HG03175 (cell line): ENCODE measurements around the gene PTPRN.
"Not testable (repeated sequence)": the region's sequence is repeated elsewhere in the genome, so short reads cannot be mapped to it uniquely, and the experiment has no call there.

ENCODE experiments used
- ATAC-seq: cut with Tn5 transposase; IDR thresholded peaks from one replicate; pipeline ENCODE4 v1.9.1; 2021; ENCODE audit warnings: mild to moderate bottlenecking, moderate library complexity; ENCODE audit not compliant: unreplicated experiment

Gene PTPRN

DNA sequence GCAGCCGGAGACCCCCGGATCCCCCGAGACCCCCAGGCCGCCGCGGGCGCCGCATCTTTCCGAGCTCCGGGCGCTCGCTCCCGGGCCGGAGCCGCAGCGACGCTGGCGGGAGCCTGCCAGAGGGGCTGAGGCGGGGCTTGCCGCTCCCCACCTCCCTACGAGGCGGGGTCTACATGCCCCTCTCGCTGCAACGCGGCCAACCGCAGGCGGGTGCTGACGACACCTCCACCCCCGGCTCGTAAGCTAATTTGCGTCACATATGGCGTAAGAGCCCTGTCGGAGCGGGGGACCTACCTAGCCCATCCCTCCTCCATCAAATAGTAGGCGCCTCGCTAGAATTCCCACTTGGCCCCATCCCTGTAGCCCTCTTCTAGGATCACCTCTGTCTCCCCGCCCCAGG, at the start of gene PTPRN:
Gene PTPRN, minus strand, starts transcription at position 124 of the 400 bp plus-strand sequence. Its CDS starts 69 bp downstream, at position 55.
- no peak for ATAC-seq

DNA sequence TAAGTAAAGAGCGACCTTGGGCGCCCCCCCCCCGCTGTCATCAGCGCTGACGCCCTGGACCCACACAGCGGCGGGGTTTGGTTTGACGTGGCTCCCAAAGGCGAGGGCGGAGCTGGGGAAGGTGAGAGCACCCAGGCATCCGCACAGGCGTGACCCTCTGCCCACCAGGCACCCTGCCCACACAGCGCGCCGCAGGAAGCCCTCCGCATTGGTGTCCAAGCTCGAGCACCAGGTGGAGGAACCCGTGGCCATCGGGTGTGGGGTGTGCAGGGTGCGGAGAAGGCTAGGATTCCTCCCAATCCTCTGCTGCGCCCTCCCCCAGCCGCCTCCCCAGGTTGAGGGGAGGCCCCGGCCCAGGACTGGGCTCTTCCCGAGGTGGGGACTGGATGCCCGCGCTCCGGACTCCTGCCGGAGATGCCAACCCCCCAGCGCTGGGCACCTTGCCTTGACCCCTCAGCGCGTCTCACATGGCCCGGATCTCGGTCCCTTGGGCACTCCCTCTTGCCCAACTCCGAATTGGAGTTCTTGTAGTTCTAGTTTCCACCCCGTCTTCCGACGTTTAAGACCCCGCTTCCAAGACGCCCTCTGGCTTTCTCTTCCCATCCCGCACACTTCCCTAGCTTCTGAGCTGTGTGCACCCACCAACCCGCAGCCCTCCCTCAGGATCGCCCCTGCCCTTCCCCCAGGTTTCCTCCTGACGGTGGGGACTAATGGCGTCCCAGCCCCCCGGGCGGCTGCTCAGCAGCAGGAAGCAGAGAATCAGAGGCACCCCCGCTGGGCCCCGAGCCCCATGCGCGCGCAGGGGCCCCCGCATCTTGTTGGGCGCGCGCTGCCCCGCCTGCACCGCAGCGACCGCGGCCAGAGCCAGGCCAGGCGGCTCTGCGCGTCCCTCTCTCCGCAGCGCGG, 49.2 kb upstream of the PTPRN start:
- no peak for ATAC-seq

DNA sequence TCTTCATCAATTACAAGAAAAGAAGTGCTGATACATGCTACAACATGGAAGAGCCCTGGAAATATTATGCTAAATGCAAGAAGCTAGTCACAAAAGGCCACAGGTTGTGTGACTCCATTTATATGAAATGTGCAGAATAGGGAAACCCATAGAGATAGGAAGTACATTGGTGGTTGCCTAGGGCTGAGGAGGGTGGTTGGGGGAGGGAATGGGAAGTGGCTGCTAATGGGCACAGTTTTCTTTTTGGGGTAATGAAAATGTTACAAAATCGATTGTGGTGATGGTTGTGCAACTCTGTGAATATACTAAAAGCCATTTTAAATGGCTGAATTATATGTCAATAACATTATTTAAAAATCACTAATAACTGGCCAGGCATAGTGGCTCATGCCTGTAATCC, 47.6 kb upstream of the PTPRN start:
- ATAC-seq = no peak

DNA sequence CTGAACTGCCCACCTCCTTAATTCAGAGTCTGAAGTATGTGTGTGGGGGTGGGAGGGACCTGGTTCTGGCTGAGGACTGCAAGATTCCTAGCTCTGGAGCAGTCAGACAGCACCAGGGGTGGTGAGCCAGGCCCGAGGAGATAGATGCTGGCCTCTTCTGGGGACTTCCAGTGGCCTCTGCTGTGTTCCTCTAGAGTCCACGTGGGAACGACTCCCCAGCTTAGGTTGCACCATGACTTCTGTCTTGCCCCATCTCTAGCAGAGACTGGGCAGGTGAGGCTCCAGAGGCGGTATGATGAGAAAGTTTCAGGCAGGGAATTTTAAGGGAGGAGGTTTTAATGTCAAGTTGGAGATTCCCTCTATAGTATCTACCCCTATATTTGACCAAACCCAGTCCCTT, 45.4 kb upstream of the PTPRN start:
- no peak for ATAC-seq

DNA sequence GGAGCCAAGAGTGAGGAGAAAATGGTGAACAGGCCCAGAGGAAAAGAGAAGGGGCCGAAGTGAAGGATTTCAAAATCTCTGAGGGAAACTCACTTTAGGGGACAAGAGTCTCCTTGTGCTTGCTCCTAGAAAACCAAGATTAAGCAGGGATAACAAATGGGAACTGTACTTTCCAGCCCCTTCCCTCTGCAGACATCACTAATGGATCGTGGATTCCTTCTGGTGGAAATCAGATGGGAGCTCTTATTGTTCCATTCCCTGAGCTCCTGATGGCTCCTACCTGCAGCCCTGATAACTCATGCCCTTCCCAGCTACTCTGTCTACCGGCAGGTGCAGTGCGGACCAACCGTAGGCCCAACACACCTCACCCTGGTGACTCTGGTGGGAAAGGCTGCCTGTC, 43.9 kb upstream of the PTPRN start:
- no peak for ATAC-seq

DNA sequence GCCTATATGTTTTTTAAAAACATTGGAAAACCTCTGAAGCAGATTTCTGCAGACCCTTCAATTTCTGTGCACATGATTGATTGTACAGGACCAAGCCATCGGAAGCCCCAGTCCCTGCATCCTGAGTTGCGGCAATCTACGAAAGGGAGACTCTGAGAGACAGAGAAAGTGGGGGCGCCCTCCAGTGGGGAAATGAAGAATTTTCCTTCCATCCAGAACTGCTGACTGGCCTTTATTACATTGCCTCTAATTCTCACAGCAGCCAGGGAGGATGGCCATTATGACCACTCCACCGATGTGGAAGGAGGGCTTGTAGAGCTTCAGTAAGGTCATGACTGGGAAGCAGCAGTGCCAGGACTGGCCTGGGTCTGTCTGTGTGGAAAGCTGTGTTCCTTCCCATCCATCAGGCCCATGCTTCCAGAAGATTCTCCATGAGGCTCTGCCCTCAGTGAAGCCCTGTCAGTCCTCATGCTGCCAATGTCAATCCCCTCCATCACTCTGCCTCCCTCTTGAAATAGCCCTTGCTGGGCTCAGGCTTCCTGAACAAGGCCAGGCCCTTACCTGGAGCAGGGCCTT, 43.3 kb upstream of the PTPRN start:
- ATAC-seq = peak; percentile 70

DNA sequence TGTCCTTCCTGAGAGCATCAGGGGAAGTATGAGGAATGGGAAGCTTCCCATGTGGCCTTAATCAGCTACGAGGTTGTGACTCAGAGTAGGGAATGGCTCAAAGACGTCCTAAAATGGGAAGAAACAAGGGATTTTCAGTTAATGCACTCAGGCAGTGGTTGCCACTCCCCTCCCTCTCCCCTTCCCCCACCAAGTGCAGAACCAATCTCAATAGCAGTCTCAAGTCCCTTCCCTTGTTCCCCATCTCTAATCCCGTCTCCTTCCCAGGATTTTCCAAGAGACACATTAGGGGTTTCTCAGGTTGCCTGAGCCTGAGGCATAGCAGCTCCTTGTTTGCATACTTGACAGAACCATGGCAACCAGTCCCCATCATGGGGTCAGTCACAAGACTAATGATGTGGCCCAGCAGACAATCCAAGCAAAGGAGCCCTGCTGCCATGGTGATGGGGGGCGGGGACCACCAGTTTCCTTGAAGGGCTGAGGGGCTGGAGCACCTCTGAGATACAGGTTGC, 41.6 kb upstream of the PTPRN start:
- ATAC-seq = no peak

DNA sequence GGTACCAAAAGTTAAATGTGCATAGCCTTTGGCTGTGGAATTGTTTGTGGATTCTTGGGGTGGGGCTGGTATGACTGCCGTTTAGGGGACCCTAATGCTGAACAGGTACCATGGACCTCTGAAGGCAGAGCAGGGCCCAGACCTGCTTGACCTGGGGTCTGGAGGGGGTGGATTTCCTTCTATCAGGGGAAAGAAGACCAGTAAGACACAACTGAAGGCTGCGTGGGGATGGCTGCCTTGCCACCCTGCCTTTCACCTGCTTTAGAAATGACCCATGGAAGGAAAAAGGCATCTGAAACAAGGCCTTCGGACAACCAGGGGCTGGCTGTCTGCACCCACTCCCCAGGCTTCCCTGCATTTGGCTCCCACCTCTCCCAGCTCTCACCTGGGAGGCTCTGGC, 41.0 kb upstream of the PTPRN start:
- no peak for ATAC-seq

DNA sequence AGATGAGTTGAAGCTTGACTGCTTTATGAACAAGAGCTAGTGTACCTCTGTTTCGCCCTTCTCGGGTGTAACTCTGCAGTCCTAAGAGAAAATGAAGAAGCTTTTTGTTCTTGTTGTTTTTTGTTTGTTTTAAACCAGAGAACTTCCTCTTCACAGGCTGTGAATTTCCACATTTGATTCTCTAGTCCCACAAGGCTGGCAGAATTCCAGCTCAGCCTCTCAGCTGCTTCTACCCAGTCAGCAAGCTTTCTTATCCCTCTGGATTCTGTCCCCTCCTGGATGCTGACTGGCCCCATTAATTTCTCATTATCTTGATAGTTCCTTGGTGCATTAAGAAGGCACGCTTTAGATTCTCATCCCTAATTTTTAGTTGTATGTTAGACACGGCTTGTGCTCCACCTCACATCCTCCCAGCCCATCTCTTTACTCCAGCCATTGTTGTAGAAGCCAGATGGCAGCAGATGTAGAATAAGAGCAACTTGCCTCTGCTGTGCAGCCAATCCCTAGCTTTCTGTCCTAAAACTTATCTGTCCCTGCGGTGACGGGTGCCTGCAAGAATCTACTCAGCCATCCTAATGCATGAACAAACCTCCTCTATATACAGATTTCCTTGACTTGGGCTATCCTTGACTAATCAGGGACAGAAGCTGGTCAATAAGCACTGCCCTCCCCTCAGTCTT, 35.7 kb upstream of the PTPRN start:
- no peak for ATAC-seq

DNA sequence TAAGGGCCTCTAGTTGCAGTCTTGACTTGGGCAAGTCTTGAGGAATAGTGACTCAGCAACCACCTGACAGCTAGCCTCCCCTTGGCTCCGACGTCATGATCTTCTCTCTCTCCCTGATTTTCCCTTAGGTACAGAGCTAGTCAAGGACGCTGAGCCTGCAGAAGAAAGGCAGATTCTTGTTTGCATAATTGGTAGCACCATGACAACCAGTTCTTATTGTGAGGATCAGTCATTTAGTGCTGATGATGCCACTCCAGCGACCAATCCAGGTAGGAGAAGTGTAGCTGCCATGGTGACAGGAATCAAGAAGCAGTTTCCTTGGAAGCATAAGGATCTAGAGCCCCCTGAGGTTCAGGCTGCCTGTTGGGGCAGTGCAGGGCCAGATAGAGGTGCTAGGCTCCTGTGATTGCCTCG, 26.2 kb upstream of the PTPRN start:
- ATAC-seq = no peak

DNA sequence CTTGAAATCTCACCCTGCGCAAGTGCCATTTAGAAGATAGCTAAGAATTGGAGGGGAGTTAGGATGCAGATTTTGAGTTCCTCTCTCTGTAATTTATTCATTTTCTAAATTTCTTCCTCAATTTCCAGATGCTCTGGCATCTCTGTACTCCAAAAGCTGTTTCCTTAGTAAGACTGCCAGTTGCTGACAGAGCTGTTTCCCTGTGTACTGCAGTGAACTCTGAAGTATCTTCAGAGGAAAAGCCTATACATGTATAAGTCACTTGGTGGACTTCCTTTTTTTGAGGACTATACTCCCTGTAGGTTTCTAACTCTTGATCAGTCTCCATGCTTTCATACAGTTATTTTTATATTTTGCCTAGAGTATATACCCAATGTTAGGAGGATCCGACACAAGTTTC, 24.9 kb upstream of the PTPRN start:
- ATAC-seq = no peak

DNA sequence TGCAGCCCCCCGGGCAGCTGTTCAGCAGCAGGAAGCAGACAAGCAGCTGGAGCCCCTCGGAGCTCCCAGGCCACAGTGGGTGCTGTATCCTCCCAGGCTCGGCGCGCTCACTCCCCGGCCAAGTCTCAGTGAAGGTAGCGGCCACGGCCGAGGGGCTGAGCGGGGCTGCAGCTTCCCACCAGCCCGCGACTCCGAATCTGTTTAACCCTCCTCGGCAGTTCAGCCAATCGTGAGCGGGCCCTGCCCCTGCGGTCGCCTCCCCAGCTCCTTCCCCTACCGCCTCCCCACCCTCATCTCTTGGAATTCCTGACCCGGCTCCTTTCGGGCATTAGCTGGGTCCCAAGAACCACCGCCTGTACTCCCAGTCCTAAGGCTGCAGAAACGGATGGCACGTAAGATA, 23.3 kb upstream of the PTPRN start, which contains the start of gene RESP18:
Gene RESP18, minus strand, starts transcription at position 203 of the 400 bp plus-strand sequence.
- no peak for ATAC-seq

DNA sequence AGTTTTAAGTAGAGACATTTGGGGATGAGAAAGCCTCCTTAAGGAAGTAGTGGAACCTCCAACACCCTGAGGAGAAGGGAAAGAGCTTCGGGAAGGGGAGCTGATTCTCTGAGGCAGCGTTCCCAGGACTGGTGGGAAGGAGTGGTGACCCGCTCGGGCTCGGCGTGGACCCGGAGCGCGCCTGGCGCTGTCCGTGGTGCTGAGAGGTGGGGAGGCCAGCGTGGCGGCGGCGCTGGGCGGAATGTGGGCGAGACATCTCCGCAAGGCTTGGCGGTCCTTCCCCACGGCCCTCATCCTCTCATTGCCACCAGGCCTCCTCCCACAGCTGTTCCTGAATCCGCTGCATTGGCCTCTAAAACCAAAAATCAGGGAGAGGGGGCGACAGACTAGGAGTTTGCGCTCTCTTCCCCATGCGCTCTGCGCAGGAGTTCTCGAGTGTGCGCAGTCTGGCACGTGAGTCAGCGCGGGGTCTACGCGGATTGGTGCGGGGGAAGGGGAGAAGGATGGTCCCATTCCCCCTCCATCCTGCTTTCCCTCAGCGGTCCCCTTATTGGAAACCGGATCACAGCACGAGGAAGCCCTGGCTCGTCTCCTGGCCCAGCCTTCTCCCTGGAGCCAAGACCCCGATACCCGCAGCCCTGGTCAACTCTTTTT, 22.5 kb upstream of the PTPRN start:
- ATAC-seq = no peak

DNA sequence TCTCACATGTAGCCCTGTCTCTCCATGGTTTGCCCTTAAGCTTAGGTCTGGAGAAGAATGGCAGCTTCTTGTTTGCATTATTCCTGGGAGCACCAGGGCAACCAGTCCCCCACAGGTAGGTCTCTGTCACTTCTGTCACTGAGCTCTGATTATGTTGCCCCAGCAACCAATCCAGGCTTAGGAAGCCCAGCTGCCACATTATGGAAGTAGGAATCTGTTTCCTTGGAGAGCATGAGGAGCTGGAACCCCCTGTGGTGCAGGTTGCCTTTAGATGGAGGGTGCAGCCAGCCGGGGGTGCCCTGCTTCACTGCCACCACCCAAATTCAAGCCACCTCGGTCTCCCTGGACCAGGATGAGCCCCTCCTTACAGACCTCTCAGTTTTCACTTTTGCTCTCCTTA, 18.5 kb upstream of the PTPRN start:
- no peak for ATAC-seq

DNA sequence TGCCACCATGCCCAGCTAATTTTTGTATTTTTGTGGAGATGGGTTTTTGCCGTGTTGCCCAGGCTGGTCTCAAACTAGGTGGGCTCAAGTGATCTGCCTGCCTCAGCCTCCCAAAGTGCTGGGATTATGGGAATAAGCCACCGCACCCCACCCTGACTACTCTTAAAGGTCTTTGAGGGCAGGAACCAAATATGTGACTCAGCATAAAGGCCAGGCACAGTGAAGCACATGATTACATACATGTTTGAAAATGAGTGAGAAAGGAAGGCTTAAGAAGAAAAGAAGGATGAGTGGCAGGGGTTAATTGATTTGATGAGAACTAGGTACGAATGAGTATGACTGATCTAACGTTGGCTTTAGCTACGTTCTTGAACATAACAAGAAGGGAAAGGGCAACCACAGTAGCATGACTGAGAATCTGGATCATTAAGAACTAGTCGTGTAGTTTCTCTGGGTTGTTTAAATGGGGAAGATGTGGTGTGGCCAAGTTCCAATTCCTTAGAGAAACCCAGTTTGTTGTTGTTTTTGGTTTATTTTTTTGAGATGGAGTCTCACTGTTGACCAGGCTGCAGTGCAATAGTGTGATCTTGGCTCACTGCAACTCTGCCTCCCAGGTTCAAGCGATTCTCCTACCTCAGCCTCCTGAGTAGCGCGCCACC, 16.6 kb upstream of the PTPRN start:
- ATAC-seq = no peak

DNA sequence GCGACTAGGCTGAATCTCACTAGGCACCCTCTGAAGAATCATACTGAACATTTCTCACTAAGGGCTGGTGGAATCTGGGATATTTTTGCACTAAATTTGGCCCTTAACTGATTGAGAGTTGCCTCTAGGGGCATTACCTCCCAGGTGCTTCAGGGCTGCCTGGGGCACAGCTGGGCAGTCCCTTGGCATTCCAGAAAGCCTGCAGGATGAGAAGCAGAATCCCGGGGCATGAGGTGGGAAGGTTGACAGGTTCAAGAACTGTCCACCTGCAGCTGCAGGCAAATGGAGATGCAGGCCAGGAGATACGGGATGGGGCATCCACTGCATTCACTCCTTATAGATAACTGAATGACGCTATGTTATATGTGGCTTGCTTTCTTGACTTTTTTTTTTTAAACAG, 15.9 kb upstream of the PTPRN start:
- no peak for ATAC-seq

DNA sequence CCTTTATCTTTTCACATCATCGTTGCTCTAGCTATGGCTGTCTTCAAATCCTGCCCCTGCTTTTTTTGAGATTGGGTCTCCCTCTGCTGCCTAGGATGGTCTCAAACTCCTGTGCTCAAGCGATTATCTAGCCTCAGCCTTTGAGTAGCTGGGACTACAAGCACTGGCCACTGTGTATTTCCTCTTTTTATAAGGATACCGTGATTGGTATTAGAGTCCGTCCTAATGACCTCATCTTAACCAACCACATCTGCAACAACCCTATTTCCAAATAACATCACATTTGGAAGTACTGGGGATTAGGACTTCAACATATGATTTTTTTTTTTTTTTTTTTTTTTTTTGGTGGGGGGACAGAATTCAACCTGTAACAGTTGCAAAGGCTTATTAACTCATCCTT, 14.2 kb upstream of the PTPRN start:
- ATAC-seq = no peak

DNA sequence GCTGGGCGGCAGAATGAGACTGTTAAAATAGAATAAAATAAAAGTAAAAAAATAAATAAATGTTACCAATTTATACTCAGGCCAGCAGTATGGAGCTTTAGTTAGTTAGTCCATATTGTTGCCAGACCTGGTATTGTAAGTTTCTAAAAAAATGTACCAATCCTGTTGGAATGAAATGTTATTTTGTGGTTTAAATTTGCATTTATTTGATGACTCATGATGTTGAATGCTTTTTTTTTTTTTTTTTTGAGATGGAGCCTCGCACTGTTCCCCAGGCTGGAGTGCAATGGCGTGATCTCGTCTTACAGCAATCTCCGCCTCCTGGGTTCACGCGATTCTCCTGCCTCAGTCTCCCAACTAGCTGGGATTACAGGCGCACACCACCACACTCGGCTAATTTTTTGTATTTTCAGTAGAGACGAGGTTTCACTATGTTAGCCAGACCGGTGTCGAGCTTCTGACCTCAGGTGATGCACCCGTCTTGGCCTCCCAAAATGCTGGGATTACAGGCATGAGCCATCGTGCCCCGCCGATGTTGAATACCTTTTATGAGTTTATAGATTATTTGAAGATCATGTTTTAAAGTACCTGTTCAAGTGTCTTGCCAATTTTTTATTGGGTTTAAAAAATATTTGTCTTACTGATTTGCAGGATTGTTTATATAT, 5.7 kb upstream of the PTPRN start:
- ATAC-seq = no peak

DNA sequence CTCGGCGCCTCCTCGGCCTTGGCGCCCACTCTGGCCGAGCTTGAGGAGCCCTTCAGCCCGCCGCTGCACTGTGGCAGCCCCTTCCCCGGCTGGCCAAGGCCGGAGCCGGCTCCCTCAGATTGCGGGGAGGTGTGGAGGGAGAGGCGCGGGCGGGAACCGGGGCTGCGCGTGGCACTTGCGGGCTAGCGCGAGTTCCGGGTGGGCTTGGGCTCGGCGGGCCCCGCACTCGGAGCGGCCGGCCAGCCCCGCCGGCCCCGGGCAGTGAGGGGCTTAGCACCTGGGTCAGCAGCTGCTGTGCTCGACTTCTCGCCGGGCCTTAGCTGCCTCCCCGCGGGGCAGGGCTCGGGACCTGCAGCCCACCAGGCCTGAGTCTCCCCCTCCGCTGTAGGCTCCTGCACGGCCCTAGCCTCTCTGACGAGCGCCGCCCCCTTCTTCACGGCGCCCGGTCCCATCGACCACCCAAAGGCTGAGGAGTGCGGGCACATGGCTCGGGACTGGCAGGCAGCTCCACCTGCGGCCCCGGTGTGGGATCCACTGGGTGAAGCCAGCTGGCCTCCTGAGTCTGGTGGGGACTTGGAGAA, 3.6 kb upstream of the PTPRN start:
- ATAC-seq = not testable (repeated sequence)
